OCI-LY1 (cell line): ENCODE measurements around the gene PLD6.

Experiments used
- H2AFZ ChIP-seq: fragments of 200-600 bp; sonication (generic), shearing (Covaris generic); 2 replicates; pipeline ENCODE4 v1.6.0; 2014; ENCODE audit warnings: antibody characterized with exemption, mild to moderate bottlenecking, low read length
- H3F3A ChIP-seq: fragments of 200-600 bp; sonication (generic), shearing (Covaris generic); 2 replicates; pipeline ENCODE4 v1.6.0; 2014; ENCODE audit warnings: mild to moderate bottlenecking, antibody characterized with exemption, low read length, moderate library complexity; ENCODE audit not compliant: insufficient read depth
- H3K27ac ChIP-seq: fragments of 200-600 bp; sonication (generic); 2 replicates; pipeline ENCODE4 v1.5.1; 2014; ENCODE audit warnings: low read length, mixed run types, mild to moderate bottlenecking, low read depth; ENCODE audit not compliant: poor library complexity, severe bottlenecking
- H3K27me3 ChIP-seq: fragments of 200-600 bp; sonication (generic); 2 replicates; pipeline ENCODE4 v1.6.0; 2014; ENCODE audit warnings: antibody characterized with exemption, mild to moderate bottlenecking, low read length, moderate library complexity; ENCODE audit not compliant: insufficient read depth
- H3K36me3 ChIP-seq: fragments of 200-600 bp; sonication (generic); 2 replicates; pipeline ENCODE4 v1.6.1; 2014; ENCODE audit warnings: mild to moderate bottlenecking, antibody characterized with exemption, low read length, moderate library complexity, mixed read lengths; ENCODE audit not compliant: insufficient read depth
- H3K4me1 ChIP-seq: fragments of 200-600 bp; sonication (generic); 2 replicates; pipeline ENCODE4 v1.5.1; 2014; ENCODE audit warnings: mild to moderate bottlenecking, low read length, moderate library complexity; ENCODE audit not compliant: insufficient read depth, severe bottlenecking
- H3K4me2 ChIP-seq: fragments of 200-600 bp; sonication (generic), shearing (Covaris generic); 2 replicates; pipeline ENCODE4 v1.6.1; 2014; ENCODE audit warnings: low read length
- H3K4me3 ChIP-seq: fragments of 200-600 bp; sonication (generic); 2 replicates; pipeline ENCODE4 v1.5.1; 2014; ENCODE audit warnings: low read length, low read depth, mild to moderate bottlenecking, mixed read lengths; ENCODE audit not compliant: poor library complexity, severe bottlenecking
- H3K79me2 ChIP-seq: fragments of 200-600 bp; shearing (Covaris generic); 2 replicates; pipeline ENCODE4 v1.6.1; 2016; ENCODE audit warnings: mixed run types, low read length, mixed read lengths; ENCODE audit not compliant: insufficient read depth
- H3K9ac ChIP-seq: fragments of 200-600 bp; sonication (generic), shearing (Covaris generic); 2 replicates; pipeline ENCODE4 v1.6.1; 2014; ENCODE audit warnings: mild to moderate bottlenecking, low read length, mixed read lengths
- H3K9me2 ChIP-seq: fragments of 200-600 bp; sonication (generic), shearing (Covaris generic); 2 replicates; pipeline ENCODE4 v1.6.1; 2014; ENCODE audit warnings: low read depth, mild to moderate bottlenecking, low read length, mixed read lengths
- H3K9me3 ChIP-seq: fragments of 200-600 bp; shearing (Covaris generic); 2 replicates; pipeline ENCODE4 v1.6.1; 2014; ENCODE audit warnings: low read length, mixed read lengths
- H4K20me1 ChIP-seq: fragments of 200-600 bp; sonication (generic), shearing (Covaris generic); 2 replicates; pipeline ENCODE4 v1.6.0; 2016; ENCODE audit warnings: mild to moderate bottlenecking, low read length; ENCODE audit not compliant: insufficient read depth
- CTCF ChIP-seq: fragments of 200-600 bp; sonication (generic), shearing (Covaris generic); IDR thresholded peaks from 2 replicates; pipeline ENCODE4 v1.5.1; 2017; ENCODE audit warnings: mild to moderate bottlenecking, antibody characterized with exemption, low read length, moderate library complexity, mixed read lengths
- EZH2 ChIP-seq: fragments of 200-600 bp; sonication (generic), shearing (Covaris generic); IDR thresholded peaks from 2 replicates; pipeline ENCODE4 v1.8.0; 2017; ENCODE audit warnings: borderline replicate concordance, mixed run types, mild to moderate bottlenecking, antibody characterized with exemption, low read length, moderate library complexity, mixed read lengths

PLD6 gene

GRCh38 chr17:17156107-17156506 is 50.0 kb downstream of the PLD6 start:
- no peaks in the 10 kb centered on the region for H3K9me3 ChIP-seq
- no peak overlapping the region for H3K4me3 ChIP-seq
- H3K36me3 ChIP-seq, result peaks cover 67% of the 10 kb centered on the region
- peaks cover 13% of the 10 kb centered on the region for H3K4me1 ChIP-seq
- H2AFZ ChIP-seq, result no peak overlapping the region
- no peaks in the 10 kb centered on the region for H3F3A ChIP-seq
- no peaks in the 10 kb centered on the region for H4K20me1 ChIP-seq
- TF ChIP-seq CTCF (no peak), EZH2 (no peak)
- no peak overlapping the region for H3K9ac ChIP-seq
- no peaks in the 10 kb centered on the region for H3K27me3 ChIP-seq
- no peaks in the 10 kb centered on the region for H3K79me2 ChIP-seq
- no peak overlapping the region for H3K27ac ChIP-seq
- H3K4me2 ChIP-seq, result no peak overlapping the region
- H3K9me2 ChIP-seq, result no peaks in the 10 kb centered on the region

- no peaks in the 10 kb centered on the region for H3K9me2 ChIP-seq
- peaks cover 8% of the 10 kb centered on the region for H3K4me1 ChIP-seq
- H3K9ac ChIP-seq, result no peak overlapping the region
- no peak overlapping the region for H2AFZ ChIP-seq
- no peaks in the 10 kb centered on the region for H4K20me1 ChIP-seq
- H3K9me3 ChIP-seq, result no peaks in the 10 kb centered on the region
- H3K36me3 ChIP-seq, result peaks cover 64% of the 10 kb centered on the region
- H3K4me2 ChIP-seq, result no peak overlapping the region
- TF ChIP-seq CTCF (no peak), EZH2 (no peak)
- no peak overlapping the region for H3K4me3 ChIP-seq
- H3K79me2 ChIP-seq, result no peaks in the 10 kb centered on the region
- no peaks in the 10 kb centered on the region for H3K27me3 ChIP-seq
- no peak overlapping the region for H3K27ac ChIP-seq
- H3F3A ChIP-seq, result no peaks in the 10 kb centered on the region
These were observed 50.6 kb downstream of the PLD6 start for GRCh38 chr17:17155568-17155967.

- H3K9me2 ChIP-seq, result no peaks in the 10 kb centered on the region
- H3K4me3 ChIP-seq, result no peak overlapping the region
- no peaks in the 10 kb centered on the region for H3K9me3 ChIP-seq
- H4K20me1 ChIP-seq, result no peaks in the 10 kb centered on the region
- peaks cover 7% of the 10 kb centered on the region for H3K4me1 ChIP-seq
- no peak overlapping the region for H3K27ac ChIP-seq
- TF ChIP-seq EZH2, result no peak
- no peak for TF ChIP-seq CTCF
- no peak overlapping the region for H3K4me2 ChIP-seq
- no peak overlapping the region for H2AFZ ChIP-seq
- no peaks in the 10 kb centered on the region for H3K27me3 ChIP-seq
- no peaks in the 10 kb centered on the region for H3F3A ChIP-seq
- no peaks in the 10 kb centered on the region for H3K79me2 ChIP-seq
- H3K9ac ChIP-seq, result no peak overlapping the region
- peaks cover 66% of the 10 kb centered on the region for H3K36me3 ChIP-seq
These were observed 51.2 kb downstream of the PLD6 start for GRCh38 chr17:17154981-17155380.
